Putamen (tissue), 1 donor: ENCODE data around the gene SLC38A11.

Experiments used
- DNase-seq: peaks from one replicate; pipeline ENCODE4 v3.0.0-alpha.2; 2016; ENCODE audit warnings: low spot score

SLC38A11 gene

GRCh38 chr2:164915566-164915965 lies 39.8 kb downstream of the SLC38A11 start:
- DNase-seq = no peak

- no peak for DNase-seq
Observed at GRCh38 chr2:164913640-164914350, 41.5 kb downstream of the SLC38A11 start.

- no peak for DNase-seq
Observed at GRCh38 chr2:164913011-164913410, 42.3 kb downstream of the SLC38A11 start.

GRCh38 chr2:164911832-164912231 lies 43.5 kb downstream of the SLC38A11 start:
- DNase-seq = no peak

- DNase-seq = no peak
Observed at GRCh38 chr2:164910101-164910899, 45.0 kb downstream of the SLC38A11 start.

- DNase-seq = no peak
Observed at GRCh38 chr2:164906947-164907346, 48.4 kb downstream of the SLC38A11 start.

- no peak for DNase-seq
Observed at GRCh38 chr2:164905307-164905706, 50.0 kb downstream of the SLC38A11 start.

GRCh38 chr2:164903951-164904350 lies 51.4 kb downstream of the SLC38A11 start:
- no peak for DNase-seq

GRCh38 chr2:164903204-164903603 lies 52.1 kb downstream of the SLC38A11 start:
- no peak for DNase-seq

GRCh38 chr2:164899121-164899520 lies 56.2 kb downstream of the SLC38A11 start:
- no peak for DNase-seq

- no peak for DNase-seq
Observed at GRCh38 chr2:164898475-164898874, 56.9 kb downstream of the SLC38A11 start.

- DNase-seq = no peak
Observed at GRCh38 chr2:164897469-164898260, 57.7 kb downstream of the SLC38A11 start.

- no peak for DNase-seq
Observed at GRCh38 chr2:164896634-164897355, 58.5 kb downstream of the SLC38A11 start.

GRCh38 chr2:164896226-164896625 lies 59.1 kb downstream of the SLC38A11 start:
- no peak for DNase-seq

- DNase-seq = no peak
Observed at GRCh38 chr2:164891460-164891859, 63.9 kb downstream of the SLC38A11 start.

- DNase-seq = no peak
Observed at GRCh38 chr2:164890544-164890943, 64.8 kb downstream of the SLC38A11 start.

- no peak for DNase-seq
Observed at GRCh38 chr2:164888592-164888991, 66.7 kb downstream of the SLC38A11 start.

- no peak for DNase-seq
Observed at GRCh38 chr2:164887434-164888144, 67.7 kb downstream of the SLC38A11 start.

- no peak for DNase-seq
Observed at GRCh38 chr2:164882276-164882675, 73.0 kb downstream of the SLC38A11 start.

GRCh38 chr2:164881524-164881923 lies 73.8 kb downstream of the SLC38A11 start:
- no peak for DNase-seq

GRCh38 chr2:164879901-164880535 lies 75.3 kb downstream of the SLC38A11 start:
- no peak for DNase-seq
